HepG2 (cell line): ENCODE measurements around the gene NUCB1. TPM values are rescaled to one million over a fixed set of nuclear protein-coding genes. Genes with fewer than 3 reads are reported as not detected.

Source experiments
- CBX5 ChIP-seq: sonication (generic); formaldehyde crosslinking; IDR thresholded peaks from 2 replicates; pipeline ENCODE4 v1.4.0; 2020; ENCODE audit warnings: missing genetic modification reagents, borderline replicate concordance
- EED ChIP-seq: sonication (generic); formaldehyde crosslinking; IDR thresholded peaks from 2 replicates; pipeline ENCODE4 v1.5.0; 2020; ENCODE audit warnings: mild to moderate bottlenecking, missing genetic modification reagents
- HIVEP1 ChIP-seq: sonication (generic); formaldehyde crosslinking; IDR thresholded peaks from 2 replicates; pipeline ENCODE4 v1.4.0; 2020; ENCODE audit warnings: mild to moderate bottlenecking, missing genetic modification reagents
- MAFG ChIP-seq: sonication (generic); formaldehyde crosslinking; IDR thresholded peaks from 2 replicates; pipeline ENCODE4 v1.5.1; 2020; ENCODE audit warnings: mild to moderate bottlenecking, missing genetic modification reagents
- NRL ChIP-seq: sonication (generic); formaldehyde crosslinking; IDR thresholded peaks from 2 replicates; pipeline ENCODE4 v1.5.0; 2020; ENCODE audit warnings: missing genetic modification reagents, mild to moderate bottlenecking, moderate library complexity, borderline replicate concordance
- SMARCE1 ChIP-seq: fragments of 450-650 bp; IDR thresholded peaks from 2 replicates; pipeline ENCODE4 v1.6.1; 2017; ENCODE audit warnings: borderline replicate concordance
- TBP ChIP-seq: sonication (generic); formaldehyde crosslinking; IDR thresholded peaks from 2 replicates; pipeline ENCODE4 v1.5.0; 2020; ENCODE audit warnings: missing genetic modification reagents
- U2AF1 ChIP-seq: fragments of 200-400 bp; formaldehyde crosslinking; optimal IDR thresholded peaks from 2 replicates; pipeline ENCODE3; 2017; ENCODE audit warnings: mild to moderate bottlenecking, low read depth, low read length
- ZNF296 ChIP-seq: sonication (generic); formaldehyde crosslinking; conservative IDR thresholded peaks from 2 replicates; pipeline ENCODE4 v1.5.0; 2020; ENCODE audit warnings: mild to moderate bottlenecking, missing genetic modification reagents
- ZNF350 ChIP-seq: sonication (generic); formaldehyde crosslinking; IDR thresholded peaks from 2 replicates; pipeline ENCODE4 v1.4.0; 2020; ENCODE audit warnings: mild to moderate bottlenecking, low read depth, missing genetic modification reagents, borderline replicate concordance
- ZNF761 ChIP-seq: sonication (generic); formaldehyde crosslinking; conservative IDR thresholded peaks from 2 replicates; pipeline ENCODE4 v1.4.0; 2020; ENCODE audit warnings: mild to moderate bottlenecking, missing genetic modification reagents
- polyA plus RNA-seq, 8 experiments: library from polyadenylated mRNA; depleted of rRNA in 3 of 8; stranded (reverse) in 7 of 8; unstranded in 1 of 8; fragments of >200 nt; fragmentation: Illumina TruSeq in 4 of 8; extraction: Trizol in 4 of 8; gene quantifications; 2 replicates each; pipeline versions ENCODE4 v1.2.1 to v1.2.3, GENCODE V29; 2011 to 2016; ENCODE audit warnings: low read depth in 4 of 8, missing spikeins in 1 of 8, mixed read lengths in 1 of 8; ENCODE audit not compliant: insufficient read depth in 1 of 8
- total RNA-seq, 5 experiments: library from RNA; depleted of rRNA; stranded (reverse); fragments of >200 nt; fragmentation: Illumina TruSeq; extraction: Trizol; gene quantifications; 2 replicates each; pipeline ENCODE4 v1.2.3, GENCODE V29; 2016; ENCODE audit warnings: low read depth in 1 of 5
- TF ChIP-seq, protein P1 (sequence below): sonication (generic); formaldehyde crosslinking; IDR thresholded peaks from 2 replicates; pipeline ENCODE4 v1.8.1; 2022; ENCODE audit warnings: mild to moderate bottlenecking, missing genetic modification reagents
- TF ChIP-seq, protein P2 (sequence below): sonication (generic); formaldehyde crosslinking; IDR thresholded peaks from 2 replicates; pipeline ENCODE4 v1.4.0; 2020; ENCODE audit warnings: missing genetic modification reagents
- TF ChIP-seq, protein P3 (sequence below): IDR thresholded peaks from 2 replicates; pipeline ENCODE4 v1.6.1; 2016; ENCODE audit warnings: missing compliant biosample characterization, missing genetic modification reagents, borderline replicate concordance
- TF ChIP-seq, protein P4 (sequence below): sonication (generic); formaldehyde crosslinking; IDR thresholded peaks from 2 replicates; pipeline ENCODE4 v1.4.0; 2020; ENCODE audit warnings: missing genetic modification reagents
- TF ChIP-seq, protein P5 (sequence below): sonication (generic); formaldehyde crosslinking; IDR thresholded peaks from 2 replicates; pipeline ENCODE4 v1.4.0; 2020; ENCODE audit warnings: mild to moderate bottlenecking, missing genetic modification reagents

The NUCB1 gene
- total and polyA plus RNA-seq, 2 of the 13 experiments (the other 11 are each of a cell fraction or from before 2014, with no cell fraction given), result 82.3 to 106 TPM

DNA sequence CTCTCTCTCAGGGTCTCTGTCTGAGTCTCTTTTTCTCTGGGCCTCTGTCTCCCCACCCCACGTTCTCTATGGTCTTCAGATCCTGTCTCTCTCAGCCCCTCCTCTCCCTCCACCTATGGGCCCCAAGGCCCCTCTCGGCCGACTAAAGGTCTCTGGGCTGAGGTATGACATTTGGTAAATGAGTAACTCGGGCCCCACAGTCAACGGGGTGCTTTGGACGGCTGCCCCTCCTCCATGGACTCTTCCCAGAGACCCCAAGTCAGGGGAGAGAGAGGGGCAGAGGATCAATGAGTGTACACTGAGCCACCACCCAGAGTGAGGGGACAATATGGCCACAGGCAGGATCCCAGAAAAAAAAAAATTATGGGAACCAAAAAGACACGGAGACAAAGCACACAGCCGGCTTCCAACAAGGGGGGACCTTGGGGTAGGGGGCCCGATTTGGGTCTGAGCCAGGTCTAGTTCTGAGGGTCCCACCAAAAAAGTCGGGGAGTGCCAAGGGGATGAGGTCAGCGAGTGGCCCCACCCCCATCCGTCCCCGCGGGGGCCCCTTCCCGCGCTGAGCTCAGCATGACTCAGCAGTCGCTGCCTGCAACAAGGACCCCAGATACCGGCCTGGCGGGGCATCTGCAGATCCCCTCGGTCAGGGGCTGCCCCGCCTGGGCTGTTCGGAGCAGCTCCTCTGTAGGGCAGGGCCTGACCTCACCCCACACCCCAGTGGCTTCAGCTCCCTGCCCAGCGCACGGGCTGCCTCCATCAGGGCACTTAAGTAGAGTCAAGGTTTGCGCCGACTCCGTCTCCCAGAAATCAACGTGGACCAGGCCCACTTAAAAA lies 63.5 kb downstream of the NUCB1 start (continued):
- TF ChIP-seq ZNF761 (no peak; the same call in 1 of the 2 replicates), U2AF1 (peak; percentile 89), CBX5 (CRISPR knock-in tag) (peak; percentile 11; the same call in 1 of the 2 replicates), EED (CRISPR knock-in tag) (no peak), TBP (CRISPR knock-in tag) (no peak), ZNF296 (CRISPR knock-in tag) (no peak; the same call in 1 of the 2 replicates), HIVEP1 (CRISPR knock-in tag) (peak; percentile 72; the same call in 1 of the 2 replicates), ZNF350 (peak; percentile 78; the same call in 1 of the 2 replicates), NRL (CRISPR knock-in tag) (peak; percentile 55; the same call in 1 of the 2 replicates), MAFG (CRISPR knock-in tag) (peak; percentile 100), SMARCE1 (no peak)
- TF ChIP-seq, protein P1, sequence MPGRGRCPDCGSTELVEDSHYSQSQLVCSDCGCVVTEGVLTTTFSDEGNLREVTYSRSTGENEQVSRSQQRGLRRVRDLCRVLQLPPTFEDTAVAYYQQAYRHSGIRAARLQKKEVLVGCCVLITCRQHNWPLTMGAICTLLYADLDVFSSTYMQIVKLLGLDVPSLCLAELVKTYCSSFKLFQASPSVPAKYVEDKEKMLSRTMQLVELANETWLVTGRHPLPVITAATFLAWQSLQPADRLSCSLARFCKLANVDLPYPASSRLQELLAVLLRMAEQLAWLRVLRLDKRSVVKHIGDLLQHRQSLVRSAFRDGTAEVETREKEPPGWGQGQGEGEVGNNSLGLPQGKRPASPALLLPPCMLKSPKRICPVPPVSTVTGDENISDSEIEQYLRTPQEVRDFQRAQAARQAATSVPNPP (CRISPR knock-in tag), result peak; percentile 92
- TF ChIP-seq, protein P2, sequence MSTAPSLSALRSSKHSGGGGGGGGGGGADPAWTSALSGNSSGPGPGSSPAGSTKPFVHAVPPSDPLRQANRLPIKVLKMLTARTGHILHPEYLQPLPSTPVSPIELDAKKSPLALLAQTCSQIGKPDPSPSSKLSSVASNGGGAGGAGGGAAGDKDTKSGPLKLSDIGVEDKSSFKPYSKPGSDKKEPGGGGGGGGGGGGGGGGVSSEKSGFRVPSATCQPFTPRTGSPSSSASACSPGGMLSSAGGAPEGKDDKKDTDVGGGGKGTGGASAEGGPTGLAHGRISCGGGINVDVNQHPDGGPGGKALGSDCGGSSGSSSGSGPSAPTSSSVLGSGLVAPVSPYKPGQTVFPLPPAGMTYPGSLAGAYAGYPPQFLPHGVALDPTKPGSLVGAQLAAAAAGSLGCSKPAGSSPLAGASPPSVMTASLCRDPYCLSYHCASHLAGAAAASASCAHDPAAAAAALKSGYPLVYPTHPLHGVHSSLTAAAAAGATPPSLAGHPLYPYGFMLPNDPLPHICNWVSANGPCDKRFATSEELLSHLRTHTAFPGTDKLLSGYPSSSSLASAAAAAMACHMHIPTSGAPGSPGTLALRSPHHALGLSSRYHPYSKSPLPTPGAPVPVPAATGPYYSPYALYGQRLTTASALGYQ, result no peak; the same call in 1 of the 2 replicates
- TF ChIP-seq, protein P3, sequence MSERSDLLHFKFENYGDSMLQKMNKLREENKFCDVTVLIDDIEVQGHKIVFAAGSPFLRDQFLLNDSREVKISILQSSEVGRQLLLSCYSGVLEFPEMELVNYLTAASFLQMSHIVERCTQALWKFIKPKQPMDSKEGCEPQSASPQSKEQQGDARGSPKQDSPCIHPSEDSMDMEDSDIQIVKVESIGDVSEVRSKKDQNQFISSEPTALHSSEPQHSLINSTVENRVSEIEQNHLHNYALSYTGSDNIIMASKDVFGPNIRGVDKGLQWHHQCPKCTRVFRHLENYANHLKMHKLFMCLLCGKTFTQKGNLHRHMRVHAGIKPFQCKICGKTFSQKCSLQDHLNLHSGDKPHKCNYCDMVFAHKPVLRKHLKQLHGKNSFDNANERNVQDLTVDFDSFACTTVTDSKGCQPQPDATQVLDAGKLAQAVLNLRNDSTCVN (CRISPR knock-in tag), result peak; percentile 15; the same call in 1 of the 2 replicates
- TF ChIP-seq, protein P4, sequence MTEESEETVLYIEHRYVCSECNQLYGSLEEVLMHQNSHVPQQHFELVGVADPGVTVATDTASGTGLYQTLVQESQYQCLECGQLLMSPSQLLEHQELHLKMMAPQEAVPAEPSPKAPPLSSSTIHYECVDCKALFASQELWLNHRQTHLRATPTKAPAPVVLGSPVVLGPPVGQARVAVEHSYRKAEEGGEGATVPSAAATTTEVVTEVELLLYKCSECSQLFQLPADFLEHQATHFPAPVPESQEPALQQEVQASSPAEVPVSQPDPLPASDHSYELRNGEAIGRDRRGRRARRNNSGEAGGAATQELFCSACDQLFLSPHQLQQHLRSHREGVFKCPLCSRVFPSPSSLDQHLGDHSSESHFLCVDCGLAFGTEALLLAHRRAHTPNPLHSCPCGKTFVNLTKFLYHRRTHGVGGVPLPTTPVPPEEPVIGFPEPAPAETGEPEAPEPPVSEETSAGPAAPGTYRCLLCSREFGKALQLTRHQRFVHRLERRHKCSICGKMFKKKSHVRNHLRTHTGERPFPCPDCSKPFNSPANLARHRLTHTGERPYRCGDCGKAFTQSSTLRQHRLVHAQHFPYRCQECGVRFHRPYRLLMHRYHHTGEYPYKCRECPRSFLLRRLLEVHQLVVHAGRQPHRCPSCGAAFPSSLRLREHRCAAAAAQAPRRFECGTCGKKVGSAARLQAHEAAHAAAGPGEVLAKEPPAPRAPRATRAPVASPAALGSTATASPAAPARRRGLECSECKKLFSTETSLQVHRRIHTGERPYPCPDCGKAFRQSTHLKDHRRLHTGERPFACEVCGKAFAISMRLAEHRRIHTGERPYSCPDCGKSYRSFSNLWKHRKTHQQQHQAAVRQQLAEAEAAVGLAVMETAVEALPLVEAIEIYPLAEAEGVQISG (CRISPR knock-in tag), result peak; percentile 72
- TF ChIP-seq, protein P5, sequence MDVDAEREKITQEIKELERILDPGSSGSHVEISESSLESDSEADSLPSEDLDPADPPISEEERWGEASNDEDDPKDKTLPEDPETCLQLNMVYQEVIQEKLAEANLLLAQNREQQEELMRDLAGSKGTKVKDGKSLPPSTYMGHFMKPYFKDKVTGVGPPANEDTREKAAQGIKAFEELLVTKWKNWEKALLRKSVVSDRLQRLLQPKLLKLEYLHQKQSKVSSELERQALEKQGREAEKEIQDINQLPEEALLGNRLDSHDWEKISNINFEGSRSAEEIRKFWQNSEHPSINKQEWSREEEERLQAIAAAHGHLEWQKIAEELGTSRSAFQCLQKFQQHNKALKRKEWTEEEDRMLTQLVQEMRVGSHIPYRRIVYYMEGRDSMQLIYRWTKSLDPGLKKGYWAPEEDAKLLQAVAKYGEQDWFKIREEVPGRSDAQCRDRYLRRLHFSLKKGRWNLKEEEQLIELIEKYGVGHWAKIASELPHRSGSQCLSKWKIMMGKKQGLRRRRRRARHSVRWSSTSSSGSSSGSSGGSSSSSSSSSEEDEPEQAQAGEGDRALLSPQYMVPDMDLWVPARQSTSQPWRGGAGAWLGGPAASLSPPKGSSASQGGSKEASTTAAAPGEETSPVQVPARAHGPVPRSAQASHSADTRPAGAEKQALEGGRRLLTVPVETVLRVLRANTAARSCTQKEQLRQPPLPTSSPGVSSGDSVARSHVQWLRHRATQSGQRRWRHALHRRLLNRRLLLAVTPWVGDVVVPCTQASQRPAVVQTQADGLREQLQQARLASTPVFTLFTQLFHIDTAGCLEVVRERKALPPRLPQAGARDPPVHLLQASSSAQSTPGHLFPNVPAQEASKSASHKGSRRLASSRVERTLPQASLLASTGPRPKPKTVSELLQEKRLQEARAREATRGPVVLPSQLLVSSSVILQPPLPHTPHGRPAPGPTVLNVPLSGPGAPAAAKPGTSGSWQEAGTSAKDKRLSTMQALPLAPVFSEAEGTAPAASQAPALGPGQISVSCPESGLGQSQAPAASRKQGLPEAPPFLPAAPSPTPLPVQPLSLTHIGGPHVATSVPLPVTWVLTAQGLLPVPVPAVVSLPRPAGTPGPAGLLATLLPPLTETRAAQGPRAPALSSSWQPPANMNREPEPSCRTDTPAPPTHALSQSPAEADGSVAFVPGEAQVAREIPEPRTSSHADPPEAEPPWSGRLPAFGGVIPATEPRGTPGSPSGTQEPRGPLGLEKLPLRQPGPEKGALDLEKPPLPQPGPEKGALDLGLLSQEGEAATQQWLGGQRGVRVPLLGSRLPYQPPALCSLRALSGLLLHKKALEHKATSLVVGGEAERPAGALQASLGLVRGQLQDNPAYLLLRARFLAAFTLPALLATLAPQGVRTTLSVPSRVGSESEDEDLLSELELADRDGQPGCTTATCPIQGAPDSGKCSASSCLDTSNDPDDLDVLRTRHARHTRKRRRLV (CRISPR knock-in tag), result no peak; the same call in 1 of the 2 replicates
